B cell (primary cell): Measurements from ENCODE around the gene GRIK2. TPM values are rescaled to one million over a fixed set of nuclear protein-coding genes. Genes with fewer than 3 reads are reported as not detected.

Experiments
- ATAC-seq: fragments of 200-7000 bp; cut with Tn5 transposase; one replicate; pipeline ENCODE4 v1.10.0; 2021; ENCODE audit warnings: low read depth, mild to moderate bottlenecking, moderate number of reproducible peaks, moderate library complexity
- CTCF ChIA-PET: fragments of 350-600 bp; sonication (Branson Sonifier 250); formaldehyde crosslinking; loops from one replicate; lab custom pipeline; 2021; ENCODE audit warnings: antibody characterized with exemption, inconsistent platforms; lab: Charles Lee
- POLR2A ChIA-PET: fragments of 350-600 bp; sonication (Branson Sonifier 250); formaldehyde crosslinking; loops from one replicate; lab custom pipeline; 2021; ENCODE audit warnings: antibody characterized with exemption; lab: Charles Lee
- DNase-seq: peaks from one replicate; pipeline ENCODE4 v3.0.0; 2013
- H2AFZ ChIP-seq: 2 replicates; pipeline ENCODE4 v1.6.1; 2012; ENCODE audit warnings: mild to moderate bottlenecking, low read depth, low read length; ENCODE audit not compliant: insufficient read depth, poor library complexity, severe bottlenecking
- H3K27ac ChIP-seq, 2 donors: 1 replicate in 1 of 2; 2 replicates in 1 of 2; pipeline ENCODE4 v1.5.1; 2012 to 2013; ENCODE audit warnings: low read length in 2 of 2, mild to moderate bottlenecking in 2 of 2, moderate library complexity in 1 of 2
- H3K27me3 ChIP-seq, 4 experiments: fragments of 200-600 bp in 1 of 4; sonication (generic) in 1 of 4; replicated peaks in 1 of 4; 1 replicate in 2 of 4; 2 replicates in 2 of 4; pipeline versions ENCODE4 v1.6.1 to v1.7.0; 2013 to 2016; ENCODE audit warnings: low read length in 3 of 4, mild to moderate bottlenecking in 2 of 4, mixed read lengths in 1 of 4, moderate library complexity in 1 of 4; ENCODE audit not compliant: insufficient read depth in 4 of 4, control insufficient read depth in 3 of 4; ENCODE audit errors: control extremely low read depth in 1 of 4
- H3K36me3 ChIP-seq, 2 experiments: replicated peaks in 1 of 2; 1 replicate in 1 of 2; 2 replicates in 1 of 2; pipeline versions ENCODE4 v1.6.1 to v1.7.1; 2013; ENCODE audit warnings: low read length in 1 of 2; ENCODE audit not compliant: insufficient read depth in 2 of 2, control insufficient read depth in 1 of 2; ENCODE audit errors: control extremely low read depth in 1 of 2, extremely low read depth in 1 of 2
- H3K4me1 ChIP-seq, 2 donors: fragments of 200-600 bp in 1 of 2; sonication (generic) in 1 of 2; 1 replicate in 1 of 2; 2 replicates in 1 of 2; pipeline versions ENCODE4 v1.5.1 to v1.6.1; 2013 to 2017; ENCODE audit warnings: low read length in 2 of 2; ENCODE audit not compliant: control insufficient read depth in 2 of 2, insufficient read depth in 2 of 2
- H3K4me2 ChIP-seq: replicated peaks from 2 replicates; pipeline ENCODE3; 2012; ENCODE audit warnings: mild to moderate bottlenecking, low read depth, low read length; ENCODE audit not compliant: poor library complexity, severe bottlenecking
- H3K4me3 ChIP-seq, 5 experiments: fragments of 200-600 bp in 1 of 5; sonication (generic) in 1 of 5; 1 replicate in 3 of 5; 2 replicates in 2 of 5; pipeline versions ENCODE4 v1.5.1 to v1.7.0; 2011 to 2016; ENCODE audit warnings: low read length in 4 of 5, mild to moderate bottlenecking in 4 of 5, low read depth in 2 of 5, control low read depth in 1 of 5, moderate library complexity in 1 of 5; ENCODE audit not compliant: insufficient read depth in 1 of 5; ENCODE audit errors: control extremely low read depth in 1 of 5, extremely low read depth in 1 of 5
- H3K79me2 ChIP-seq: fragments of 200-600 bp; sonication (generic); one replicate; pipeline ENCODE4 v1.6.0; 2016; ENCODE audit warnings: low read length; ENCODE audit not compliant: control insufficient read depth, insufficient read depth
- H3K9ac ChIP-seq: fragments of 200-600 bp; sonication (generic); 2 replicates; pipeline ENCODE4 v1.6.1; 2017; ENCODE audit warnings: mild to moderate bottlenecking, low read length, moderate library complexity
- H3K9me3 ChIP-seq, 3 donors: one replicate each; pipeline versions ENCODE4 v1.6.1 to v1.7.1; 2013; ENCODE audit warnings: low read length in 2 of 3; ENCODE audit not compliant: control insufficient read depth in 2 of 3, insufficient read depth in 1 of 3; ENCODE audit errors: control extremely low read depth in 1 of 3
- H4K20me1 ChIP-seq: 2 replicates; pipeline ENCODE4 v1.6.0; 2012; ENCODE audit warnings: mild to moderate bottlenecking, low read length; ENCODE audit not compliant: insufficient read depth, control insufficient read depth, poor library complexity, severe bottlenecking
- H3K27ac Mint-ChIP-seq: one replicate; pipeline ENCODE4 v1.8.0; 2021; ENCODE audit warnings: mixed read lengths
- H3K27me3 Mint-ChIP-seq: one replicate; pipeline ENCODE4 v1.8.0; 2021; ENCODE audit warnings: mixed read lengths
- H3K4me1 Mint-ChIP-seq: one replicate; pipeline ENCODE4 v1.8.0; 2021; ENCODE audit warnings: mixed read lengths
- H3K4me3 Mint-ChIP-seq: one replicate; pipeline ENCODE4 v1.8.0; 2021; ENCODE audit warnings: mixed read lengths
- H3K9me3 Mint-ChIP-seq: one replicate; pipeline ENCODE4 v1.8.0; 2022; ENCODE audit warnings: mixed read lengths; ENCODE audit not compliant: insufficient read depth
- CTCF ChIP-seq: fragments of 200-600 bp; IDR thresholded peaks from one replicate; pipeline ENCODE4 v1.8.0; 2022; ENCODE audit warnings: antibody characterized with exemption, mild to moderate bottlenecking
- EZH2 ChIP-seq: IDR thresholded peaks from 2 replicates; pipeline ENCODE4 v1.6.1; 2012; ENCODE audit warnings: borderline replicate concordance, low read depth, mild to moderate bottlenecking, moderate library complexity, low read length; ENCODE audit not compliant: insufficient read depth, poor library complexity, severe bottlenecking
- WGBS: methylation state at CpG from one replicate; pipeline ENCODE4 v1.1.5; 2013; ENCODE audit warnings: missing lambda C conversion rate; ENCODE audit not compliant: insufficient coverage; 5-methylcytosine and 5-hydroxymethylcytosine counted together
- intact Hi-C: fragments of 100-400 bp; cut with micrococcal nuclease; formaldehyde crosslinking; loops from one replicate; pipeline ENCODE4 v1.10.0; 2022
- polyA plus RNA-seq: library from polyadenylated mRNA; depleted of rRNA; stranded (reverse); fragments of >200 nt; gene quantifications from 2 replicates; pipeline ENCODE4 v1.2.3, GENCODE V29; 2012
- total RNA-seq, 2 donors: library from RNA; stranded (reverse); fragments of 120-200 nt in 1 of 2; gene quantifications; 1 replicate in 1 of 2; 2 replicates in 1 of 2; pipeline versions ENCODE4 v1.2.3 to v1.2.4, GENCODE V29; 2013 to 2022

The GRIK2 gene
- total and polyA plus RNA-seq, 2 donors (not counting 1 experiment from before 2014, with no cell fraction given) = not detected

GRCh38 chr6:101935732-101936131 is 542.2 kb downstream of the GRIK2 start:
- TF ChIP-seq EZH2 (no peak), CTCF (no peak)
- Histone ChIP-seq H3K9ac (no peak overlapping the region), H3K4me2 (no peak overlapping the region), H3K9me3 (no peaks in the 10 kb centered on the region), H3K4me3 (no peak overlapping the region), H3K27me3 (no peaks in the 10 kb centered on the region), H3K4me1 (no peaks in the 10 kb centered on the region), H2AFZ (no peak overlapping the region), H3K27ac (no peak overlapping the region), H4K20me1 (no peaks in the 10 kb centered on the region), H3K79me2 (no peaks in the 10 kb centered on the region), H3K36me3 (no peaks in the 10 kb centered on the region)
- Mint-ChIP-seq H3K9me3 (peaks cover 2% of the 10 kb centered on the region), H3K4me3 (no peak overlapping the region), H3K27ac (no peak overlapping the region), H3K27me3 (no peaks in the 10 kb centered on the region), H3K4me1 (no peaks in the 10 kb centered on the region)
- DNase-seq (no peak), ATAC-seq (no peak)
- POLR2A ChIA-PET = no interaction called here
- WGBS = no CpG with 5 or more reads among the region's 1 CpG
- CTCF ChIA-PET = no interaction called here
- intact Hi-C loops = no loop called here

- no peaks in the 10 kb centered on the region for H3K27me3 ChIP-seq
- DNase-seq = no peak
- H4K20me1 ChIP-seq = no peaks in the 10 kb centered on the region
- intact Hi-C loops = no loop called here
- H2AFZ ChIP-seq = no peak overlapping the region
- H3K4me1 ChIP-seq = no peaks in the 10 kb centered on the region
- Mint-ChIP-seq H3K27ac (no peak overlapping the region), H3K9me3 (peaks cover 2% of the 10 kb centered on the region), H3K27me3 (no peaks in the 10 kb centered on the region), H3K4me3 (no peak overlapping the region), H3K4me1 (no peaks in the 10 kb centered on the region)
- POLR2A ChIA-PET = no interaction called here
- H3K9ac ChIP-seq = no peak overlapping the region
- CTCF ChIA-PET = no interaction called here
- WGBS = no CpG with 5 or more reads among the region's 1 CpG
- H3K36me3 ChIP-seq = no peaks in the 10 kb centered on the region
- no peaks in the 10 kb centered on the region for H3K79me2 ChIP-seq
- no peak overlapping the region for H3K27ac ChIP-seq
- no peak overlapping the region for H3K4me3 ChIP-seq
- H3K4me2 ChIP-seq = no peak overlapping the region
- no peak for ATAC-seq
- H3K9me3 ChIP-seq = no peaks in the 10 kb centered on the region
- TF ChIP-seq EZH2 (no peak), CTCF (no peak)
Observed at GRCh38 chr6:101936516-101936915, 543.0 kb downstream of the GRIK2 start.
